Measurements from ENCODE around the gene ASIC3.
A peak's percentile ranks its signal among the peaks of the same experiment; 100 is the strongest.
"Not testable (repeated sequence)": the region's sequence is repeated elsewhere in the genome, so short reads cannot be mapped to it uniquely, and the experiment has no call there.

Gene ASIC3

GRCh38 chr7:151034312-151035025 is 13.9 kb upstream of the ASIC3 start:
- DNase-seq, result no peak

- no peak for DNase-seq
Observed at GRCh38 chr7:151035026-151035717, 13.2 kb upstream of the ASIC3 start.

- no peak for DNase-seq
Observed at GRCh38 chr7:151035902-151036301, 12.4 kb upstream of the ASIC3 start.

DNA sequence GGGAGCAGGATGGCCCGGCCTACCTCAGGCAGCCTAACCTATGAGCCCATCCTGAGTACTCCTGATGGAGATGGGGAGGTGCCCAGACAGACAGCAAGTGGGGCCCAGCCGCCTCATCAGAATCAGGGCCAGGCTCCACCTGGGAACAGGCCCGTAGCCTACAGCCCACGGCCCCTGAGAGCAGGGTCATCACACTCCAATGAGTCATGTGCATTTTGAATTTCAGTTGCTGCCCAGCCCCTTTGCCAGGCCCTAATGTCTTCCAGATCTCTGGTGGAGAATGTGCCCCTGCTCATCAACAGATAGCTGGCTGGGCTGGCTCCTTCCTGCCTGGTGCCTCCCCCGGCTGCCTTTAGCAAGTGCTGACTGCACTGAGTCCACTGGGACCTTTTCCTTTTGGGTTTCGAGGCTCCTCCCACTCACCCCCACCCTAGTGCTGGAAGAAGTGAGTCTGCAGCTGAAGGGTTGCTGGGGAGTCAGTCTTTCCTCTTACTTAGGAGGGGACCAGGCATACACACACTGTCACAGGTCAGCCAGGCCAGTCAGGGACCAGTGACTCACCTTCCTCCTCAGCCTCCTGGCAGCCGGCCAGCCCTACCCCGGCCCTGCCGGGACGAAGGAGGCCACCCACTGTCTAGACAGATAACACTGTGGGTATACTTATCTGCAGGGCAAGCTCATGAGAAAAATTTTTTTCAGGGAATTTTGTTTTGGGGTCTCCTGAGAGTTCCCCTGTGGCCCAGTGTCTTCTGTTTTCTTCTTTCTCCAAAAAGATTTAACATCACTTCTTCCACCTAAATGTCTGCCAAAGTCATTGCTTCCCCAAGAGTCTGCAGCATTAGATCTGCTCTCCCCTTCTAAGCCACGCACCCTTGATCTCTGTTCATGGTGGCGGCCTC is 9.1 kb upstream of the ASIC3 start:
- DNase-seq, result peak; percentile 67 to 78

DNA sequence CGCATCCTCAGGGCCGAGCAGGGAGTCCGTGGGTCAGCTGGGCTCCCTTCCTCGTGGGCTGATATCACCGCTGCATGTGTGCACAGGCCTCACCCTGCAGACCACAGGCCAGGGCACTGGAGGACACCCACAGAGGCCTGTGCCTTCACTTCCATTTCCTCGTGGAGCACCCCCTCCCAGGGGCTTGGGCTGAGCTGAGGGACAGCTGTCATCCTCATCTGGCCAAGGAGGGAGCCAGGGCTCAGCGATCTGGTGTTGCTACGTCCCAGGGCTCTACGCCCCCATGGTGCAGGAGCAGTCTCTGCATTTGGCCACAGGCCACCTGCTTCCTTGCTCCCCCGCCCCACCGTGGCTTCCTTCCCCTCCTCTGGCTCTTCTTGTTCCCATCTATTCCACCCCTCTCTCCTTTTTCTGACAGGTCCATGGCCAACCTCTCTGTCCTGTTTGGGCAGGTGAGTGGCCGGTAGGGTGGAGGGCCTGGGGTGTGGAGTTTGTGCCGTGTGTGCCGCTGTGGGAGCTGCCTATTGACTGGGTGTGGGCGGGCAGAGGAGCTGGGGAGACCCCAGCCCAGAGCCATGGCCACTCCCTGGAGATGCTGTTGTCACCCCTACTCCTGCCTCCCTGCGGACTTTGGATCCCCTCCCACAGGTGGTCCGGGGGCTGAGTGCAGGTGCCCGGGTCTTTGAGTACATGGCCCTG is 8.3 kb upstream of the ASIC3 start:
- no peak for DNase-seq

- DNase-seq, result no peak
Observed at GRCh38 chr7:151040616-151041375, 7.5 kb upstream of the ASIC3 start.

GRCh38 chr7:151043449-151043848 is 4.9 kb upstream of the ASIC3 start:
- not testable (repeated sequence) for DNase-seq

DNA sequence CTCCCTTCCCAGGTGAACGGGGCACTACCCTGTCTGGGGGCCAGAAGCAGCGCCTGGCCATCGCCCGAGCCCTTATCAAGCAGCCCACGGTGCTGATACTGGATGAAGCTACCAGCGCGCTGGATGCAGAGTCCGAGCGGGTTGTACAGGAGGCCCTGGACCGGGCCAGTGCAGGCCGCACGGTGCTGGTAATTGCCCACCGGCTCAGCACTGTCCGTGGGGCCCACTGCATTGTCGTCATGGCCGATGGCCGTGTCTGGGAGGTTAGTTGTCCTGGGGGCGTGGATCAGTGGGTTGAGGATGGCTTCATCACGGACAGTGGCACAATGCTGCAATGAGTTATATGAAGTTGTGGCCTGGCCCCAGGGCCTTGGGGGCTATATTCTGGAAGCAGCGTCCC is 4.4 kb upstream of the ASIC3 start:
- no peak for DNase-seq

DNA sequence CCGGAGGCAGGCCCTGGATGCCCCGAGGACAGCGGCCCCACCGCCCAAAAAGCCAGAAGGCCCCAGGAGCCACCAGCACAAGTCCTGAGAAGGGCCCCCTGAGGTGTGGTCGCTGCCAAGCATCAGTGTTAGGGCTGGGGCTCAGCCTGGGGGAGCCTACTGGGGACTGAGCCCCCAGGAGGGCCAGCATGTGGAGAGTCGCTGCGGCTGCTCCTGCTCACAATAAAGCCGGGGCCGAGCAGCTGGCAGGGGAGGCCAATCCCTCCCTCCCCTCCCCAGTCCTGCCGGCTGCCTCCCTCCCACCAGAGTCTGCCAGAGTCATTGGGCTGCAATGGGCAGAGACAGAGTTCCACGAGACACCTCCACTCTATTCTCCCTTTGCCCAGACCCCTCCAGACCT is 3.1 kb upstream of the ASIC3 start:
- DNase-seq, result no peak

GRCh38 chr7:151045967-151046366 is 2.4 kb upstream of the ASIC3 start:
- DNase-seq, result no peak

GRCh38 chr7:151046603-151047573 is 1.4 kb upstream of the ASIC3 start:
- DNase-seq, result no peak

- DNase-seq, result no peak
Observed at GRCh38 chr7:151048911-151049463, 656 bp downstream of the ASIC3 start.

DNA sequence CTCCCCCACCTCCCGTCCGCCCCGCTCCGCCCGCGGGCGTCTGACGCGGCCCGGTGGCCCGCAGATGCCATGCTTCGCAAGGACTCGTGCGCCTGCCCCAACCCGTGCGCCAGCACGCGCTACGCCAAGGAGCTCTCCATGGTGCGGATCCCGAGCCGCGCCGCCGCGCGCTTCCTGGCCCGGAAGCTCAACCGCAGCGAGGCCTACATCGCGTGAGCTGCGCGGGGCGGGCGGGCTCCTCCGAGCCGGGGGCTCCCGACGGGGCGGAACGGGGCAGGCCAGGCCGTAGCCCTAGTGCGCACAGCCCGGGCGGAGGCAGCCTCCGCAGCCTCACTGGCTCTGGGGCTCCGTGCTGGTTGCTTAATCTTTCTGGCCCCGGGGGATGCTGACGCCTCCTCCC is 2.8 kb downstream of the ASIC3 start:
- peak; percentile 21 to 31 for DNase-seq

- no peak for DNase-seq
Observed at GRCh38 chr7:151053096-151053495, 4.8 kb downstream of the ASIC3 start.

- no peak for DNase-seq
Observed at GRCh38 chr7:151053751-151054150, 5.4 kb downstream of the ASIC3 start.

DNA sequence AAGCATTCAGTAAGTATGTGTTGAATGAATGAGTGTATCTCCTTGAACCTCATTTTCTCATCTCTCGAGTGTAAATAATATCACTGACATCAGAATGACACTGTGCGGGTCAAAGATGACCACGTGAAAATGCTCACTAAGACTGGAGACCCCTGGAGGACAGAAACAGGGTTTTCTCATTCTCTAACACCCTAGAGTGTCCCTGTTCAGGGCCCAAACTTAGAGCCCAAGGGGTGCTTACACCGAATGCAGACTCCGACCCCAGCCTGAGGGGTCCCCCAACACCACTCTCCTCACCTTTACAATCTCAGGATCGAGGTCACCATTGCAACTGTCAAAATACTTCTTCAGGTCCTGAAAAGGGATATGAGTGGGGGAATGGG is 7.9 kb downstream of the ASIC3 start:
- no peak for DNase-seq

DNA sequence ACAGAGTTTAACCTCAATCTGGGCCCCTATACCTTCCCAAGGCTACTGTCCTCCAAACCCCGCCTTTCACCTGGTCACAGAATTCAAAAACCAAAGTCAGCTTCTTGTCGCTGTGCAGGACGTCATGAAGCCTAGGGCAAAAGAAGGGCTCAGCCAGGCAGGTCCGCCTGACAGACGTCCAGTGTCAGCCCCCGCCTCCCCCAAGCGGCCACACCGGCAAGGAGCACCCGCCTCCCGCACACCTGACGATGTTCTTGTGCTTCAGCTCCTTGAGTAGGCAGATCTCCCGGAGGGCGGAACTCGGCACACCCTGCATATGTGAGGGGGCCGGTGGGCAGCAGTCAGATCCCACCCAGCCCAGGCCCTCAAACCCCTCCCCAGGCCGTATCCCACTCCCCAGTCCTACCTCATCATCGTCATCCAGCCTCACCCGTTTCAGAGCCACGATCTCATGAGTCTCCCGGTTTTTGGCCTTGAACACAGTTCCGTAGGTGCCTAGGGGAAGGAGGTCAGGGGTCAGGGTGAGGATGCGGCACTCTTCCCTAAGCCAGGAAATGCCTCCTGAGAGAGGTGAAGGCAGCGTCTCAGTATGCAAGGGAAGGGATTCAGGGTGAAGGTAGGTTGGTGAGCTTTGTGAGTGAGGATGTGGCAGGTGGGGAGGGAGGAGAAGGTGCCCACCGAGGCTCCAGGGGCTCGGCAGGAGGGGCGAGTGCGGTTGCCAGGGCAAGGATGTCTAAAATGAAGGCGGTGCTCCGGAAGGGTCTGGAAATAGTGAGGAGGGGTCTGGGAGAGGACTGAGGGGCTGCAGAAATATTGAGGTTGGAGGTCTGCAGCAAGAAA is 8.6 kb downstream of the ASIC3 start:
- DNase-seq, result no peak

GRCh38 chr7:151057506-151057988 is 9.2 kb downstream of the ASIC3 start, which contains the start of gene CDK5:
CDK5 (minus strand) TSS chr7:151057897; CDS start chr7:151057848, 49 bp downstream.
- no peak for DNase-seq

Measured in activated CD4-positive, alpha-beta T cell treated with anti-CD3 and anti-CD28 coated beads for 4 hours (primary cell).